ENCODE data around the gene NCKAP5. TPM values are rescaled to one million over a fixed set of nuclear protein-coding genes. Genes with fewer than 3 reads are reported as not detected.

Gene NCKAP5
- polyA plus RNA-seq, 3 donors, result not detected

DNA sequence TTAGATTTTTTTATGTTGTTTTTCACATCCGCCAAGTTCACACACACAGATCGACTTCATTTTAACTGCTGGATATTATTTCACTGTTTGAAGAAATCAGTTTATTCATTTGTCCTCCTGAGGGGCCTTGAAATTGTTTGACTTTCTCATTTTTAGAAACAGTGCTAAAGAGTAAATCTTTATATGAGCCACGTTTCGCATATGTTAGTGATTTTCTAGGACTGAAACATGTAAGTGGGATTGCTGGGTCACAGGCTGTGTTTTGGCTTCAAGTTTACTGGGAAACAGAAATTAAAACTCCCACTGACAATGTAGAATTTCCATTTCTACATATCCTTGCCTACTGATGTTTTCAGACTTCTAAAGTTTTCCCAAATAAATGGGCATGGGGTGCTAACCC lies 363.8 kb downstream of the NCKAP5 start:
- Mint-ChIP-seq H3K9me3 (peaks cover 1 to 12% (median 8%) of the 10 kb centered on the region in 7 donors), H3K27me3 (ENCODE audit: low read depth in 3 of 3) (peaks cover 0 to 2% (median 1%) of the 10 kb centered on the region in 3 donors), H3K27ac (no peak overlapping the region), H3K4me3 (no peak overlapping the region), H3K4me1 (no peaks in the 10 kb centered on the region), H3K36me3 (no peaks in the 10 kb centered on the region)
- H3K9me3 ChIP-seq (replicated peaks in 1 of 2; ENCODE audit: control insufficient read depth in 1 of 2, insufficient read depth in 1 of 2, low read length in 2 of 2), result peaks cover 0 to 7% of the 10 kb centered on the region in 2 donors
- TF ChIP-seq, protein P1, sequence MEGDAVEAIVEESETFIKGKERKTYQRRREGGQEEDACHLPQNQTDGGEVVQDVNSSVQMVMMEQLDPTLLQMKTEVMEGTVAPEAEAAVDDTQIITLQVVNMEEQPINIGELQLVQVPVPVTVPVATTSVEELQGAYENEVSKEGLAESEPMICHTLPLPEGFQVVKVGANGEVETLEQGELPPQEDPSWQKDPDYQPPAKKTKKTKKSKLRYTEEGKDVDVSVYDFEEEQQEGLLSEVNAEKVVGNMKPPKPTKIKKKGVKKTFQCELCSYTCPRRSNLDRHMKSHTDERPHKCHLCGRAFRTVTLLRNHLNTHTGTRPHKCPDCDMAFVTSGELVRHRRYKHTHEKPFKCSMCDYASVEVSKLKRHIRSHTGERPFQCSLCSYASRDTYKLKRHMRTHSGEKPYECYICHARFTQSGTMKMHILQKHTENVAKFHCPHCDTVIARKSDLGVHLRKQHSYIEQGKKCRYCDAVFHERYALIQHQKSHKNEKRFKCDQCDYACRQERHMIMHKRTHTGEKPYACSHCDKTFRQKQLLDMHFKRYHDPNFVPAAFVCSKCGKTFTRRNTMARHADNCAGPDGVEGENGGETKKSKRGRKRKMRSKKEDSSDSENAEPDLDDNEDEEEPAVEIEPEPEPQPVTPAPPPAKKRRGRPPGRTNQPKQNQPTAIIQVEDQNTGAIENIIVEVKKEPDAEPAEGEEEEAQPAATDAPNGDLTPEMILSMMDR (IDR thresholded peaks at IDR 0.05), result no peak
- no peaks in the 10 kb centered on the region for H3K4me1 ChIP-seq (ENCODE audit: control insufficient read depth in 1 of 2, insufficient read depth in 2 of 2, low read length in 2 of 2)
- H2AFZ ChIP-seq (ENCODE audit: insufficient read depth, low read depth, low read length, poor library complexity, severe bottlenecking), result no peak overlapping the region
- no peak for DNase-seq
- H3K36me3 ChIP-seq (replicated peaks in 1 of 2; ENCODE audit: control insufficient read depth in 1 of 2, insufficient read depth in 2 of 2, low read length in 2 of 2), result no peaks in the 10 kb centered on the region
- H3K4me3 ChIP-seq (replicated peaks in 1 of 3; ENCODE audit: low read depth in 2 of 3, low read length in 3 of 3), result no peak overlapping the region
- intact Hi-C loops (cut with micrococcal nuclease), result no loop called here
- H4K20me1 ChIP-seq (ENCODE audit: insufficient read depth, low read length), result no peaks in the 10 kb centered on the region
- no peaks in the 10 kb centered on the region for H3K27me3 ChIP-seq (ENCODE audit: control insufficient read depth in 2 of 2, insufficient read depth in 2 of 2, low read length in 2 of 2)
- WGBS (ENCODE audit: insufficient coverage), result no CpG with 5 or more reads among the region's 4 CpGs
- H3K27ac ChIP-seq (ENCODE audit: low read depth in 1 of 2, low read length in 2 of 2), result no peak overlapping the region
- H3K4me2 ChIP-seq (replicated peaks; ENCODE audit: extremely low read depth, low read length, poor library complexity, severe bottlenecking), result no peak overlapping the region
- H3K9ac ChIP-seq (ENCODE audit: insufficient read depth, low read length, poor library complexity, severe bottlenecking), result no peak overlapping the region
- H3K79me2 ChIP-seq (ENCODE audit: insufficient read depth, low read length), result no peaks in the 10 kb centered on the region

DNA sequence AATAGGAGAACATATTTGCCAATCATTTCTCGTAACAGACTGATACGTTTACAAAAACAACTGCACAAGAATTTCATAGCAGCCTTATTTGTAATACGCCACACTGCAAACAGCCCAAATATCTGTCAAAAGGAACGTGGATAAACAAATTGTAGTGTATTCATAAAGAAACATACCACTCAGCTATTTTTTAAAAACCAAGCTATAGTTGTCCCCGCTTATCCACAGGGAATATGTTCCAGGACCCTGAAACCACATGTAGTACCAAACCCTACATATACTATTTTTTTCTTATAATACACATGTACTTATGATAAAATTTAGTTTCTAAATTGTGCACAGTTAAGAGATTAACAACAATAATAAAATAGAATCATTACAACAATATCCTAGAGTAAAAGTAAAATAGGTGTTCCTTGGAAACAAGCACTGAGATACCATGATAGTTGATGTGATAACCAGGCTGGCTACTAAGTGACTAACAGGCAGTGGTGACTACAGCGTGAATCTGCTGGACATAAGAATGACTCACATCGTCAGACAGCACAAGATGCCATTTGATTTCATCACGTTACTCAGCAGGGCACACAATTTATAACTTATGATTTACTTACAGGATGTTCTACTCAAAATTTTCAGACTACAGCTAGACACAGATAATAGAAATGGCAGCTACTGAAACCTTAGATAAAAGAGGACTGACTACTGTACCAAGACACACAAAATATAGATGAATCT lies 367.4 kb downstream of the NCKAP5 start:
- Histone ChIP-seq H3K9me3 (replicated peaks in 1 of 2; ENCODE audit: control insufficient read depth in 1 of 2, insufficient read depth in 1 of 2, low read length in 2 of 2) (no peaks in the 10 kb centered on the region), H3K36me3 (replicated peaks in 1 of 2; ENCODE audit: control insufficient read depth in 1 of 2, insufficient read depth in 2 of 2, low read length in 2 of 2) (no peaks in the 10 kb centered on the region), H3K4me3 (replicated peaks in 1 of 3; ENCODE audit: low read depth in 2 of 3, low read length in 3 of 3) (no peak overlapping the region), H3K9ac (ENCODE audit: insufficient read depth, low read length, poor library complexity, severe bottlenecking) (no peak overlapping the region), H3K4me2 (replicated peaks; ENCODE audit: extremely low read depth, low read length, poor library complexity, severe bottlenecking) (no peak overlapping the region), H3K27ac (ENCODE audit: low read depth in 1 of 2, low read length in 2 of 2) (no peak overlapping the region), H3K79me2 (ENCODE audit: insufficient read depth, low read length) (no peaks in the 10 kb centered on the region), H2AFZ (ENCODE audit: insufficient read depth, low read depth, low read length, poor library complexity, severe bottlenecking) (no peak overlapping the region), H3K27me3 (ENCODE audit: control insufficient read depth in 2 of 2, insufficient read depth in 2 of 2, low read length in 2 of 2) (no peaks in the 10 kb centered on the region), H4K20me1 (ENCODE audit: insufficient read depth, low read length) (no peaks in the 10 kb centered on the region), H3K4me1 (ENCODE audit: control insufficient read depth in 1 of 2, insufficient read depth in 2 of 2, low read length in 2 of 2) (no peaks in the 10 kb centered on the region)
- H3K27ac Mint-ChIP-seq, result no peak overlapping the region
- H3K4me1 Mint-ChIP-seq, result no peaks in the 10 kb centered on the region
- intact Hi-C loops (cut with micrococcal nuclease), result no loop called here
- 83% methylated on average over 2 of the region's 8 CpGs for WGBS (ENCODE audit: insufficient coverage)
- H3K4me3 Mint-ChIP-seq, result no peak overlapping the region
- DNase-seq, result no peak
- TF ChIP-seq, protein P1 (IDR thresholded peaks at IDR 0.05), result no peak
- H3K36me3 Mint-ChIP-seq, result no peaks in the 10 kb centered on the region
- peaks cover 0 to 4% (median 0%) of the 10 kb centered on the region in 3 donors for H3K27me3 Mint-ChIP-seq (ENCODE audit: low read depth in 3 of 3)
- peaks cover 0 to 6% (median 1%) of the 10 kb centered on the region in 7 donors for H3K9me3 Mint-ChIP-seq
